Myocyte (in vitro differentiated cells): Measurements from ENCODE around the gene ARHGAP27. TPM values are rescaled to one million over a fixed set of nuclear protein-coding genes. Genes with fewer than 3 reads are reported as not detected.
A peak's percentile ranks its signal among the peaks of the same experiment; 100 is the strongest.

Experiments
- DNase-seq: peaks from one replicate; pipeline ENCODE4 v3.0.0-alpha.2; 2012; ENCODE audit warnings: low read depth
- total RNA-seq: library from RNA; depleted of rRNA; stranded (reverse); fragments of >200 nt; gene quantifications from 2 replicates; pipeline ENCODE4 v1.2.3, GENCODE V29; 2014

The ARHGAP27 gene
- total RNA-seq, 1 donor from 2014 or later: 6.6 TPM

- DNase-seq: peak; percentile 83
Measured at GRCh38 chr17:45408611-45409421, 23.9 kb downstream of the ARHGAP27 start.

GRCh38 chr17:45406107-45406506 is 26.6 kb downstream of the ARHGAP27 start:
- DNase-seq: no peak

GRCh38 chr17:45405250-45406086 is 27.2 kb downstream of the ARHGAP27 start:
- no peak for DNase-seq

- no peak for DNase-seq
Measured at GRCh38 chr17:45404870-45405249, 27.8 kb downstream of the ARHGAP27 start.

- DNase-seq: no peak
Measured at GRCh38 chr17:45403906-45404490, 28.7 kb downstream of the ARHGAP27 start.

GRCh38 chr17:45402916-45403315 is 29.8 kb downstream of the ARHGAP27 start:
- DNase-seq: no peak

GRCh38 chr17:45398800-45399199 is 33.9 kb downstream of the ARHGAP27 start:
- DNase-seq: no peak

GRCh38 chr17:45397796-45398195 is 34.9 kb downstream of the ARHGAP27 start:
- DNase-seq: no peak

- no peak for DNase-seq
Measured at GRCh38 chr17:45396496-45397205, 36.0 kb downstream of the ARHGAP27 start.

GRCh38 chr17:45395569-45396415 is 36.9 kb downstream of the ARHGAP27 start:
- no peak for DNase-seq

GRCh38 chr17:45394913-45395568 is 37.6 kb downstream of the ARHGAP27 start:
- DNase-seq: peak; percentile 81

GRCh38 chr17:45394564-45394912 is 38.1 kb downstream of the ARHGAP27 start:
- DNase-seq: no peak

GRCh38 chr17:45394091-45394490 is 38.6 kb downstream of the ARHGAP27 start:
- DNase-seq: peak; percentile 98

GRCh38 chr17:45393411-45393810 is 39.3 kb downstream of the ARHGAP27 start:
- DNase-seq: peak; percentile 97

GRCh38 chr17:45391918-45392317 is 40.8 kb downstream of the ARHGAP27 start:
- DNase-seq: no peak

GRCh38 chr17:45391291-45391690 is 41.4 kb downstream of the ARHGAP27 start:
- no peak for DNase-seq

GRCh38 chr17:45389354-45389753 is 43.3 kb downstream of the ARHGAP27 start:
- DNase-seq: no peak

- peak; percentile 58 for DNase-seq
Measured at GRCh38 chr17:45388604-45389325, 43.9 kb downstream of the ARHGAP27 start.

GRCh38 chr17:45387739-45388138 is 44.9 kb downstream of the ARHGAP27 start:
- no peak for DNase-seq
